GM19025 (cell line): ENCODE results near the gene BCR.
"Not testable (repeated sequence)": the region's sequence is repeated elsewhere in the genome, so short reads cannot be mapped to it uniquely, and the experiment has no call there.

Experiments used
- ATAC-seq: cut with Tn5 transposase; IDR thresholded peaks from one replicate; pipeline ENCODE4 v1.9.1; 2021; ENCODE audit warnings: mild to moderate bottlenecking, low read depth, moderate library complexity; ENCODE audit not compliant: unreplicated experiment

The BCR gene

GRCh38 chr22:23305321-23305910 is 125.1 kb downstream of the BCR start:
- ATAC-seq = no peak

GRCh38 chr22:23305922-23306374 is 125.6 kb downstream of the BCR start:
- no peak for ATAC-seq

GRCh38 chr22:23306438-23306921 is 126.2 kb downstream of the BCR start:
- no peak for ATAC-seq

GRCh38 chr22:23306926-23307325 is 126.6 kb downstream of the BCR start:
- ATAC-seq = no peak

- not testable (repeated sequence) for ATAC-seq
These were observed 127.2 kb downstream of the BCR start for GRCh38 chr22:23307511-23307910.

- not testable (repeated sequence) for ATAC-seq
These were observed 129.0 kb downstream of the BCR start for GRCh38 chr22:23309261-23309660.

GRCh38 chr22:23310443-23311097 is 130.3 kb downstream of the BCR start:
- ATAC-seq = not testable (repeated sequence)

GRCh38 chr22:23311635-23312420 is 131.5 kb downstream of the BCR start:
- not testable (repeated sequence) for ATAC-seq

GRCh38 chr22:23313791-23314567 is 133.7 kb downstream of the BCR start:
- ATAC-seq = no peak

GRCh38 chr22:23315341-23315917 is 135.1 kb downstream of the BCR start:
- ATAC-seq = no peak

GRCh38 chr22:23316596-23316995 is 136.3 kb downstream of the BCR start:
- ATAC-seq = not testable (repeated sequence)

- ATAC-seq = not testable (repeated sequence)
These were observed 138.0 kb downstream of the BCR start for GRCh38 chr22:23318316-23318715.

- not testable (repeated sequence) for ATAC-seq
These were observed 142.3 kb downstream of the BCR start for GRCh38 chr22:23322497-23323080.

GRCh38 chr22:23323960-23324688 is 143.8 kb downstream of the BCR start:
- not testable (repeated sequence) for ATAC-seq

GRCh38 chr22:23325183-23325582 is 144.9 kb downstream of the BCR start:
- no peak for ATAC-seq

GRCh38 chr22:23333822-23334221 is 153.5 kb downstream of the BCR start:
- ATAC-seq = not testable (repeated sequence)

GRCh38 chr22:23337672-23338071 is 157.4 kb downstream of the BCR start:
- ATAC-seq = not testable (repeated sequence)

GRCh38 chr22:23341942-23342695 is 161.8 kb downstream of the BCR start:
- not testable (repeated sequence) for ATAC-seq
